Stimulated activated CD4-positive, alpha-beta T cell treated with anti-CD3 and anti-CD28 coated beads, TNF-alpha, amount 100 ng/mL, for 48 hours (primary cell): ENCODE results near the gene PCDHA1.
"Not testable (repeated sequence)": the region's sequence is repeated elsewhere in the genome, so short reads cannot be mapped to it uniquely, and the experiment has no call there.

Source experiments
- DNase-seq, 3 donors: peaks; one replicate each; pipeline ENCODE4 v3.0.0-alpha.2; 2020; ENCODE audit warnings: low read depth in 3 of 3

The PCDHA1 gene

GRCh38 chr5:140808241-140808888, 22.4 kb downstream of the PCDHA1 start:
- DNase-seq, result not testable (repeated sequence)

GRCh38 chr5:140808889-140809291, 22.9 kb downstream of the PCDHA1 start:
- DNase-seq, result no peak

GRCh38 chr5:140821375-140822280, 35.7 kb downstream of the PCDHA1 start, which contains the start of gene PCDHA5:
PCDHA5 (plus strand) TSS chr5:140821613.
- peak in 1 of 3 donors; percentile 23 for DNase-seq

GRCh38 chr5:140822281-140822629, 36.3 kb downstream of the PCDHA1 start:
- no peak for DNase-seq

GRCh38 chr5:140822969-140823368, 37.0 kb downstream of the PCDHA1 start:
- DNase-seq, result not testable (repeated sequence)

GRCh38 chr5:140823475-140823874, 37.5 kb downstream of the PCDHA1 start:
- DNase-seq, result no peak

- DNase-seq, result no peak
These were observed 41.9 kb downstream of the PCDHA1 start, which contains the start of gene PCDHA6 for GRCh38 chr5:140827704-140828361. PCDHA6 (plus strand) TSS chr5:140827960; CDS start chr5:140828092, 132 bp downstream.

- no peak for DNase-seq
These were observed 42.4 kb downstream of the PCDHA1 start for GRCh38 chr5:140828362-140828737.

GRCh38 chr5:140829511-140830501, 43.9 kb downstream of the PCDHA1 start:
- not testable (repeated sequence) for DNase-seq

GRCh38 chr5:140833993-140834392, 48.1 kb downstream of the PCDHA1 start, which contains the start of gene PCDHA7:
PCDHA7 (plus strand) TSS chr5:140834269; CDS start chr5:140834384, 115 bp downstream.
- no peak for DNase-seq

GRCh38 chr5:140834439-140835008, 48.6 kb downstream of the PCDHA1 start:
- DNase-seq, result not testable (repeated sequence)

- DNase-seq, result no peak
These were observed 49.9 kb downstream of the PCDHA1 start for GRCh38 chr5:140835622-140836510.

- peak in 1 of 3 donors; percentile 3 for DNase-seq
These were observed 55.3 kb downstream of the PCDHA1 start, which contains the start of gene PCDHA8 for GRCh38 chr5:140840978-140841962. PCDHA8 (plus strand) TSS chr5:140841187; CDS start chr5:140841322, 135 bp downstream.

GRCh38 chr5:140842798-140843733, 57.1 kb downstream of the PCDHA1 start:
- DNase-seq, result no peak

GRCh38 chr5:140848139-140849102, 62.5 kb downstream of the PCDHA1 start, which contains the start of gene PCDHA9:
PCDHA9 (plus strand) TSS chr5:140848382; CDS start chr5:140848496, 114 bp downstream.
- DNase-seq, result not testable (repeated sequence)
